Measurements from ENCODE around the gene UBE2J2. TPM values are rescaled to one million over a fixed set of nuclear protein-coding genes. Genes with fewer than 3 reads are reported as not detected.

The UBE2J2 gene
- total and polyA plus RNA-seq, 2 experiments from 2014 or later = 47.1 to 70.2 TPM

- TF ChIP-seq ZNF462 (CRISPR knock-in tag; IDR thresholded peaks at IDR 0.05) = no peak
- no peak for TF ChIP-seq JUNB (IDR thresholded peaks at IDR 0.05; ENCODE audit: unreplicated experiment)
- TF ChIP-seq EZH2 (IDR thresholded peaks at IDR 0.05; ENCODE audit: low read depth, unreplicated experiment) = no peak
- no peak for TF ChIP-seq CTCF (conservative IDR thresholded peaks at IDR 0.05; ENCODE audit: low read depth in 2 of 2)
These were observed 41.4 kb downstream of the UBE2J2 start, which contains the start of gene B3GALT6 (continued) for GRCh38 chr1:1232208-1232795.

- H3K36me3 Mint-ChIP-seq (ENCODE audit: low read depth) = peaks cover 23% of the 10 kb centered on the region
- Histone ChIP-seq H3F3A (replicated peaks; ENCODE audit: low read depth) (peaks cover 10% of the 10 kb centered on the region; the same call in 1 of the 2 replicates), H3K27ac (ENCODE audit: low read depth) (0 out of 2 replicates have a peak within 1 kb of the TSS, but pooled peaks have one; percentile 55), H3K79me2 (replicated peaks; ENCODE audit: insufficient read depth) (peaks cover 40% of the 10 kb centered on the region), H2AFZ (peak within 1 kb of the TSS; percentile 52; the same call in 1 of the 2 replicates), H3K9me2 (ENCODE audit: insufficient read depth) (no peaks in the 10 kb centered on the region), H3K27me3 (ENCODE audit: insufficient read depth) (no peaks in the 10 kb centered on the region), H3K4me1 (ENCODE audit: insufficient read depth) (peaks cover 6% of the 10 kb centered on the region), H4K20me1 (replicated peaks; ENCODE audit: insufficient read depth) (peaks cover 8% of the 10 kb centered on the region), H3K4me3 (peak within 1 kb of the TSS; percentile 93), H3K4me2 (peak within 1 kb of the TSS; percentile 95), H3K36me3 (ENCODE audit: insufficient read depth) (no peaks in the 10 kb centered on the region)
- peak; percentile 97 for DNase-seq (ENCODE audit: low spot score)
- peak; percentile 87 for ATAC-seq
- peaks cover 18% of the 10 kb centered on the region for H3K4me1 Mint-ChIP-seq
- H3K27me3 Mint-ChIP-seq (ENCODE audit: insufficient read depth, low read depth, poor library complexity) = peaks cover 13% of the 10 kb centered on the region
- H3K4me3 Mint-ChIP-seq = peak within 1 kb of the TSS; percentile 94
- peaks cover 10% of the 10 kb centered on the region for H3K9me3 Mint-ChIP-seq
- peak within 1 kb of the TSS; percentile 89 for H3K27ac Mint-ChIP-seq
- TF ChIP-seq POLR2AphosphoS5 (IDR thresholded peaks at IDR 0.05; ENCODE audit: low read depth) (peak; percentile 73), EZH2phosphoT487 (IDR thresholded peaks at IDR 0.05; ENCODE audit: unreplicated experiment) (no peak), REST (IDR thresholded peaks at IDR 0.05; ENCODE audit: unreplicated experiment) (no peak), ZNF114 (CRISPR knock-in tag; IDR thresholded peaks at IDR 0.05) (no peak), ZNF331 (CRISPR knock-in tag; IDR thresholded peaks at IDR 0.05; ENCODE audit: low read depth) (no peak), ETS1 (IDR thresholded peaks at IDR 0.05) (peak; percentile 84)
These were observed 42.0 kb downstream of the UBE2J2 start, which contains the start of gene SDF4 for GRCh38 chr1:1231400-1232207. SDF4 (minus strand) TSS chr1:1232001; CDS start chr1:1228772, 3,229 bp downstream.

Measured in GM23338 (cell line).